Colonic mucosa (tissue), 4 donors: ENCODE data around the gene SSUH2. TPM values are rescaled to one million over a fixed set of nuclear protein-coding genes. Genes with fewer than 3 reads are reported as not detected.
"Not testable (repeated sequence)": the region's sequence is repeated elsewhere in the genome, so short reads cannot be mapped to it uniquely, and the experiment has no call there.

Experiments
- DNase-seq: peaks from one replicate; pipeline ENCODE4 v3.0.0-alpha.2; 2020
- H3K27ac ChIP-seq: fragments of 200-600 bp; one replicate; pipeline ENCODE4 v1.8.0; 2021
- H3K27me3 ChIP-seq: fragments of 200-600 bp; one replicate; pipeline ENCODE4 v1.8.0; 2021
- H3K36me3 ChIP-seq: fragments of 200-600 bp; one replicate; pipeline ENCODE4 v1.8.0; 2021
- H3K4me1 ChIP-seq: fragments of 200-600 bp; one replicate; pipeline ENCODE4 v1.8.0; 2021; ENCODE audit warnings: mild to moderate bottlenecking
- H3K4me3 ChIP-seq: fragments of 200-600 bp; one replicate; pipeline ENCODE4 v1.8.0; 2021
- H3K9ac ChIP-seq, 2 donors: one replicate each; pipeline ENCODE4 v1.7.0; 2013; ENCODE audit warnings: control low read depth in 2 of 2, low read depth in 2 of 2, low read length in 2 of 2
- H3K9me3 ChIP-seq: fragments of 200-600 bp; one replicate; pipeline ENCODE4 v1.8.0; 2021
- intact Hi-C: fragments of 100-400 bp; cut with DNase I; formaldehyde crosslinking; loops from one replicate; pipeline ENCODE4 v1.14.1; 2022
- total RNA-seq, 2 donors: library from RNA; stranded (reverse); fragmentation: NEBNext Ultra II Directional in 1 of 2; extraction: Animal tissue kit (Norgen Biotek cat#: 25700) in 1 of 2; gene quantifications; one replicate each; pipeline ENCODE4 v1.2.1, GENCODE V29; 2021
- TF ChIP-seq, protein P1 (sequence below): fragments of 200-600 bp; IDR thresholded peaks from one replicate; pipeline ENCODE4 v1.8.0; 2022; ENCODE audit warnings: antibody characterized with exemption, mild to moderate bottlenecking
- donor health status: healthy.
- donor health status: DM: no; HTN: no; CAD: no.
- donor health status: DM: no; HTN: no; CAD: no.

SSUH2 gene
- total RNA-seq, 2 donors from 2014 or later: 1.2 to 4.9 TPM

DNA sequence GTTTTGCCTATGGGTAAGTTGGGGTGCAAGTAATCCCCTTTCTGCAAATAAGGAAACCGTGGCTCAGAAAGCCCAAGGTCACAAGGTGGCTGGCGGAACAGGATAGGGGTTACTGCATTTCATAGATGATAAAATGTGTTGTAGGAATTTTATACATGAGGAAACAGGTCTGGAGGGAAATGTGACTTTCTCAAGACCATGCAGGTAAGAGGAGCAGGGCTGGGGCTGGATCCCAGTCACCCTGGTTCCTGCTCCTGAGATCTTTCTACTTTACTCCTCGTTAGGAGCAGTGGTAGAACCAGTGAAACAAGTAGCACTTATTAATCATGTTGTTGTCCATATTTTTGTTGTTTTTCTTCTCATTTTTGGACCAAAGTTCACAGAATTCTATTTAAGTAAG lies 63.2 kb downstream of the SSUH2 start:
- intact Hi-C loops: no loop called here
- Histone ChIP-seq H3K36me3 (no peaks in the 10 kb centered on the region), H3K9me3 (no peaks in the 10 kb centered on the region), H3K9ac (no peak overlapping the region), H3K4me3 (no peak overlapping the region), H3K27ac (no peak overlapping the region), H3K4me1 (no peaks in the 10 kb centered on the region), H3K27me3 (no peaks in the 10 kb centered on the region)
- DNase-seq: no peak
- TF ChIP-seq, protein P1, sequence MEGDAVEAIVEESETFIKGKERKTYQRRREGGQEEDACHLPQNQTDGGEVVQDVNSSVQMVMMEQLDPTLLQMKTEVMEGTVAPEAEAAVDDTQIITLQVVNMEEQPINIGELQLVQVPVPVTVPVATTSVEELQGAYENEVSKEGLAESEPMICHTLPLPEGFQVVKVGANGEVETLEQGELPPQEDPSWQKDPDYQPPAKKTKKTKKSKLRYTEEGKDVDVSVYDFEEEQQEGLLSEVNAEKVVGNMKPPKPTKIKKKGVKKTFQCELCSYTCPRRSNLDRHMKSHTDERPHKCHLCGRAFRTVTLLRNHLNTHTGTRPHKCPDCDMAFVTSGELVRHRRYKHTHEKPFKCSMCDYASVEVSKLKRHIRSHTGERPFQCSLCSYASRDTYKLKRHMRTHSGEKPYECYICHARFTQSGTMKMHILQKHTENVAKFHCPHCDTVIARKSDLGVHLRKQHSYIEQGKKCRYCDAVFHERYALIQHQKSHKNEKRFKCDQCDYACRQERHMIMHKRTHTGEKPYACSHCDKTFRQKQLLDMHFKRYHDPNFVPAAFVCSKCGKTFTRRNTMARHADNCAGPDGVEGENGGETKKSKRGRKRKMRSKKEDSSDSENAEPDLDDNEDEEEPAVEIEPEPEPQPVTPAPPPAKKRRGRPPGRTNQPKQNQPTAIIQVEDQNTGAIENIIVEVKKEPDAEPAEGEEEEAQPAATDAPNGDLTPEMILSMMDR: no peak

GRCh38 chr3:8580434-8580833 lies 64.2 kb downstream of the SSUH2 start:
- H3K27me3 ChIP-seq, H3K9ac ChIP-seq, H3K9me3 ChIP-seq, H3K4me1 ChIP-seq, DNase-seq, H3K27ac ChIP-seq, H3K36me3 ChIP-seq, H3K4me3 ChIP-seq, intact Hi-C loops: not testable (repeated sequence)

DNA sequence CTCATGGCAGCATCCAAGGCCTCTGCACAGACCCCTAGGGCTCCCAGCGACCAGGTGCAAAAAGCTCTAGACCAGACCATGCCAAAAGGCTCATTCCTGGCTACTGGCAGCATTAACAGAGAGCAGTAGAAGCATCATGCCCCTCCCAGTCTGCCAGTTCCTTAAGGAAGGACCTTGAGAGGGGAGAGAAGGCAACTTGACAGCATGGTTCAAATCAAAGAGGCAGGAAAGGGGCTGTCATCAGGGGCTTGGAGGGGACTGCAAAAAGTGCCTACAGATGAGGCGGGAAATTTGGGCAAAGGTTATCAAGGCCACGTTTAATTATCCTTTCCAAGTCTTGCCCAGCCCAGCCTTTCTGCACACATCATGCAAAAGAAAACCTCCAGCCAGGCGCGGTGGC lies 64.7 kb downstream of the SSUH2 start:
- Histone ChIP-seq H3K9me3 (no peaks in the 10 kb centered on the region), H3K36me3 (no peaks in the 10 kb centered on the region), H3K9ac (no peak overlapping the region), H3K27me3 (no peaks in the 10 kb centered on the region), H3K4me3 (no peak overlapping the region), H3K27ac (no peak overlapping the region), H3K4me1 (no peaks in the 10 kb centered on the region)
- no peak for DNase-seq
- TF ChIP-seq, protein P1: no peak
- intact Hi-C loops: no loop called here

DNA sequence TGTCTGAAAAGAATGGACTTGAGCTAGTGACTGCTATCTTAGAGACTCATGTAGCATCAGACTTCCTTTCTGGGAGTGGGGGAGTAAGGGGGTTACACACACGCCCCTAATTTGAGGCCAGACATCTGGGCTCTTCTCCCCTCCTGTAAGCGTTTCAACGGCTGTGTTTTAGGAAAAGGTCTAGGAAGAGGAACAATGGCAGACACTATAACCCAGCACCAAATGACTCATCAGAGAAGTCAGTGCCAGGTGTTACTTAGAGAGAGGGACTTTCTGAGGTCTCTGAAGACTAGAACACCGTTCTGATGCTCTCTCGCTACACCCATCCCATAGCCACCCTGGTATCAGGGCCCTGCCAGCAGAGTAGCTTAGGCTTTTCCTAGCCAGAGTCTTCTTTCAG lies 65.5 kb downstream of the SSUH2 start:
- no peaks in the 10 kb centered on the region for H3K9me3 ChIP-seq
- no peaks in the 10 kb centered on the region for H3K4me1 ChIP-seq
- no peak overlapping the region for H3K9ac ChIP-seq
- intact Hi-C loops: no loop called here
- TF ChIP-seq, protein P1: no peak
- no peak overlapping the region for H3K4me3 ChIP-seq
- H3K36me3 ChIP-seq: no peaks in the 10 kb centered on the region
- no peak overlapping the region for H3K27ac ChIP-seq
- no peaks in the 10 kb centered on the region for H3K27me3 ChIP-seq
- no peak for DNase-seq

DNA sequence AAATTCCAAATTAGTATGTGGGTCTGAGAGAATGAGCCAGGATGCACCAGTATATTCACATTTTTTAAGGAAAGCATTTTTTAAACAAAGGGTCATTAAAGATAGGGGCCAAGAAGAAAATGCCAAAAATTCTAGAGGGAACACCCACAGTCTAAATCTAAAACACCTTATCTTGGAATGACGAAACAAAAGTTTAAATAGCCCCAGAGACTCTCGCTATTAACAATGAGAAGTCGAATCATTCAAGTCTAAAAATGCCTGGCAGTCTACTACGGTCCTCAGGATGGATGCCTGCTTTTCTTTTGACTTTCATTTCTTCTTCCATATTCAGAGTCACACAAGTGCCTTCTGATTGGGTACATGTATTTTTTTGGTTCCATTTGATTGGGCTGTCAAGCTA lies 66.3 kb downstream of the SSUH2 start:
- Histone ChIP-seq H3K36me3 (no peaks in the 10 kb centered on the region), H3K4me1 (no peaks in the 10 kb centered on the region), H3K27me3 (no peaks in the 10 kb centered on the region), H3K9me3 (no peaks in the 10 kb centered on the region), H3K4me3 (no peak overlapping the region), H3K9ac (no peak overlapping the region), H3K27ac (no peak overlapping the region)
- DNase-seq: no peak
- TF ChIP-seq, protein P1: no peak
- intact Hi-C loops: no loop called here

DNA sequence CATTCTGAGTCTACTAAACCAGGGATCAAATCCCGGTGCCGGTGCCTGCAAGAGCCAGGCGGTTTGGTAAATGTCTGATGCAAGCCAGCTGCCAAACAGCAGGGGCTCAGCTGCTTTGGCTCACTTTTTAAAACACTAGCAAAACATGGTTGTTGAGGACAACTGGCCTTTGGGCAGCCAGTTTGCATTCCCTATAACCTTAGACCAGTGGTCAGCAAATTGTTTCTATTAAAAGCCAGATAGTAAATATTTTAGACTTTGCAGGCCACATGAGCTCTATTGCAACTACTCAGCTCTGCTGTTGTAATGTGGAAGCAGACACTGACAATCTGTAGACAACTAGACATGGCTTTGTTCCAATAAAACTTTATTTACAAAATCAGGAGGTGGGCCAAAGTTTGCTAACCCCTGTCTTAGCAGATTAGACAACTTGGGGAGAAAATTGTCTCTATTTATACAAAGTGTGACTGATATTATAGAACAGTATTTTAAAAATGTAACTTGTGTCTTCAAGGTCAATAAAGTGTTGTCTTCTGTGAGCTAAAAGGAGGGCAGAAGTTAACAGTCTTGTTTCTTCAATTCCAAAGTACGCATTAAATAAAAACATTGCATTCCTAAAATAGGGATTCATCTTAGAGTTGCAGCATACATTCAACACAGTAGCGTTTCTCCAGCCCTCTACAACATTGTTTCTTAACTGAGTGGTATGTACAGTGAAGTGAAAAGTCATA lies 67.6 kb downstream of the SSUH2 start:
- TF ChIP-seq, protein P1: no peak
- intact Hi-C loops: no loop called here
- Histone ChIP-seq H3K27me3 (no peaks in the 10 kb centered on the region), H3K4me1 (no peaks in the 10 kb centered on the region), H3K9me3 (no peaks in the 10 kb centered on the region), H3K27ac (no peak overlapping the region), H3K36me3 (no peaks in the 10 kb centered on the region), H3K9ac (no peak overlapping the region), H3K4me3 (no peak overlapping the region)
- no peak for DNase-seq
